Neural crest cell (in vitro differentiated cells): ENCODE results near the gene CRISPLD2. TPM values are rescaled to one million over a fixed set of nuclear protein-coding genes. Genes with fewer than 3 reads are reported as not detected.

Source experiments
- DNase-seq: peaks from one replicate; pipeline ENCODE4 v3.0.0; 2021; ENCODE audit warnings: low read depth, mixed read lengths, low spot score
- H3K27ac Mint-ChIP-seq: one replicate; pipeline ENCODE4 v1.8.0; 2021; ENCODE audit warnings: mild to moderate bottlenecking, mixed read lengths; ENCODE audit not compliant: unreplicated experiment
- H3K27me3 Mint-ChIP-seq: 2 replicates; pipeline ENCODE4 v1.8.0; 2021; ENCODE audit warnings: low read depth, mild to moderate bottlenecking, mixed read lengths
- H3K36me3 Mint-ChIP-seq: 2 replicates; pipeline ENCODE4 v1.8.0; 2021; ENCODE audit warnings: low read depth, mild to moderate bottlenecking, mixed read lengths
- H3K4me1 Mint-ChIP-seq: 2 replicates; pipeline ENCODE4 v1.8.0; 2021; ENCODE audit warnings: mixed read lengths
- H3K4me3 Mint-ChIP-seq: one replicate; pipeline ENCODE4 v1.8.0; 2021; ENCODE audit warnings: mild to moderate bottlenecking, mixed read lengths
- H3K9me3 Mint-ChIP-seq: 2 replicates; pipeline ENCODE4 v1.8.0; 2021; ENCODE audit warnings: mixed read lengths
- CTCF ChIP-seq: fragments of 200-600 bp; sonication (generic); conservative IDR thresholded peaks from 2 replicates; pipeline ENCODE4 v1.5.0; 2021; ENCODE audit warnings: antibody characterized with exemption, mild to moderate bottlenecking
- total RNA-seq: library from RNA; stranded (reverse); gene quantifications from 2 replicates; pipeline ENCODE4 v1.2.1, GENCODE V29; 2021

CRISPLD2 gene
- total RNA-seq, 1 donor from 2014 or later = 0.61 TPM

GRCh38 chr16:84836967-84837366 is 17.2 kb downstream of the CRISPLD2 start:
- Mint-ChIP-seq H3K27ac (no peak overlapping the region), H3K4me3 (no peak overlapping the region)
- TF ChIP-seq CTCF = no peak

GRCh38 chr16:84838383-84838948 is 18.7 kb downstream of the CRISPLD2 start:
- H3K36me3 Mint-ChIP-seq = no peaks in the 10 kb centered on the region
- no peak for TF ChIP-seq CTCF
- H3K4me3 Mint-ChIP-seq = no peak overlapping the region
- DNase-seq = no peak
- H3K9me3 Mint-ChIP-seq = no peaks in the 10 kb centered on the region
- peaks cover 43% of the 10 kb centered on the region for H3K27me3 Mint-ChIP-seq
- H3K27ac Mint-ChIP-seq = no peak overlapping the region
- H3K4me1 Mint-ChIP-seq = peaks cover 28% of the 10 kb centered on the region

More at GRCh38 chr16:84836967-84837366, 17.2 kb downstream of the CRISPLD2 start:
- no peaks in the 10 kb centered on the region for H3K9me3 Mint-ChIP-seq
- DNase-seq = no peak
- H3K27me3 Mint-ChIP-seq = peaks cover 38% of the 10 kb centered on the region
- peaks cover 24% of the 10 kb centered on the region for H3K4me1 Mint-ChIP-seq
- no peaks in the 10 kb centered on the region for H3K36me3 Mint-ChIP-seq

- peaks cover 49% of the 10 kb centered on the region for H3K27me3 Mint-ChIP-seq
- H3K36me3 Mint-ChIP-seq = no peaks in the 10 kb centered on the region
- H3K27ac Mint-ChIP-seq = no peak overlapping the region
- TF ChIP-seq CTCF = no peak
- H3K9me3 Mint-ChIP-seq = no peaks in the 10 kb centered on the region
- H3K4me1 Mint-ChIP-seq = peaks cover 34% of the 10 kb centered on the region
- no peak overlapping the region for H3K4me3 Mint-ChIP-seq
- DNase-seq = no peak
Measured at GRCh38 chr16:84839054-84839453, 19.3 kb downstream of the CRISPLD2 start.

- TF ChIP-seq CTCF = no peak
- Mint-ChIP-seq H3K4me1 (peaks cover 41% of the 10 kb centered on the region), H3K4me3 (no peak overlapping the region), H3K9me3 (no peaks in the 10 kb centered on the region), H3K27me3 (peaks cover 57% of the 10 kb centered on the region), H3K27ac (no peak overlapping the region), H3K36me3 (no peaks in the 10 kb centered on the region)
- no peak for DNase-seq
Measured at GRCh38 chr16:84839956-84840355, 20.2 kb downstream of the CRISPLD2 start.

- no peak for TF ChIP-seq CTCF
- Mint-ChIP-seq H3K27me3 (peaks cover 53% of the 10 kb centered on the region), H3K36me3 (no peaks in the 10 kb centered on the region), H3K4me3 (no peak overlapping the region), H3K27ac (no peak overlapping the region), H3K9me3 (no peaks in the 10 kb centered on the region), H3K4me1 (peaks cover 36% of the 10 kb centered on the region)
- no peak for DNase-seq
Measured at GRCh38 chr16:84840687-84841627, 21.2 kb downstream of the CRISPLD2 start.
